Activated CD4-positive, alpha-beta T cell treated with anti-CD3 and anti-CD28 coated beads for 36 hours (primary cell): Measurements from ENCODE around the gene HEXIM1. TPM values are rescaled to one million over a fixed set of nuclear protein-coding genes. Genes with fewer than 3 reads are reported as not detected.

Experiments used
- ATAC-seq: fragments of 200-7000 bp; cut with Tn5 transposase; one replicate; pipeline ENCODE4 v1.10.0; 2021; ENCODE audit warnings: mild to moderate bottlenecking, moderate library complexity
- CTCF ChIA-PET: fragments of 350-600 bp; sonication (Branson Sonifier 250); formaldehyde crosslinking; loops from one replicate; lab custom pipeline; 2021; ENCODE audit warnings: antibody characterized with exemption; lab: Charles Lee
- POLR2A ChIA-PET: fragments of 350-600 bp; sonication (Branson Sonifier 250); formaldehyde crosslinking; loops from one replicate; lab custom pipeline; 2021; ENCODE audit warnings: antibody characterized with exemption, inconsistent platforms; lab: Charles Lee
- DNase-seq: peaks from one replicate; pipeline ENCODE4 v3.0.0-alpha.2; 2020
- H3K27ac Mint-ChIP-seq: one replicate; pipeline ENCODE4 v1.8.0; 2021; ENCODE audit warnings: mixed read lengths
- H3K27me3 Mint-ChIP-seq: one replicate; pipeline ENCODE4 v1.8.0; 2021; ENCODE audit warnings: mixed read lengths
- H3K36me3 Mint-ChIP-seq: one replicate; pipeline ENCODE4 v1.8.0; 2021; ENCODE audit warnings: low read depth, mixed read lengths
- H3K4me1 Mint-ChIP-seq: one replicate; pipeline ENCODE4 v1.8.0; 2021; ENCODE audit warnings: mixed read lengths
- H3K4me3 Mint-ChIP-seq: one replicate; pipeline ENCODE4 v1.8.0; 2021; ENCODE audit warnings: mild to moderate bottlenecking, moderate library complexity, mixed read lengths
- H3K9me3 Mint-ChIP-seq: one replicate; pipeline ENCODE4 v1.8.0; 2021; ENCODE audit warnings: low read depth, mixed read lengths
- intact Hi-C, 2 experiments: fragments of 100-400 bp; cut with DNase I in 1 of 2; cut with micrococcal nuclease in 1 of 2; formaldehyde crosslinking; loops; one replicate each; pipeline versions ENCODE4 v1.14.2 to v1.15.1; 2022 to 2024; cut with DNase I, micrococcal nuclease
- total RNA-seq, 2 experiments: library from RNA; stranded (reverse); gene quantifications; one replicate each; pipeline ENCODE4 v1.2.3, GENCODE V29; 2021

Gene HEXIM1
- total RNA-seq, 2 experiments from 2014 or later = 27.1 to 27.3 TPM

- intact Hi-C loops = loop anchor here (1.0 to 5.0 kb wide), 14 partner anchors 8 to 1032 kb away; partner anchors contain the start of genes ACBD4 (in 2 of the 2), HEXIM1 (in 2 of the 2), NMT1 (in 2 of the 2) and DCAKD (in 1 of the 2)
Observed at GRCh38 chr17:45160447-45161287, 12.4 kb downstream of the HEXIM1 start.

GRCh38 chr17:45161288-45162024 is 13.2 kb downstream of the HEXIM1 start, which contains the start of gene HEXIM2:
TSS of gene HEXIM2 (plus strand) at chr17:45161875. CDS start at chr17:45162794, 919 bp downstream.
- DNase-seq (peak; percentile 97), ATAC-seq (peak; percentile 97)
- POLR2A ChIA-PET = interaction anchor here (0.7 to 5.8 kb wide), 11 partner anchors 10 to 151 kb away, joined by 3 to 247 read pairs (median 6); partner anchors contain the start of genes ACBD4, HEXIM1 and NMT1
- Mint-ChIP-seq H3K36me3 (peaks cover 25% of the 10 kb centered on the region), H3K4me1 (peaks cover 24% of the 10 kb centered on the region), H3K4me3 (peak within 1 kb of the TSS; percentile 96), H3K27ac (peak within 1 kb of the TSS; percentile 96), H3K9me3 (no peaks in the 10 kb centered on the region), H3K27me3 (no peaks in the 10 kb centered on the region)
- intact Hi-C loops = loop anchor here (1.0 to 5.0 kb wide), 13 partner anchors 11 to 1031 kb away; partner anchors contain the start of genes ACBD4 (in 2 of the 2), HEXIM1 (in 2 of the 2), NMT1 (in 2 of the 2) and DCAKD (in 1 of the 2)
- CTCF ChIA-PET = interaction anchor here (0.7 to 9.5 kb wide), 10 partner anchors 11 to 223 kb away, joined by 3 to 139 read pairs (median 6); partner anchors contain the start of genes ACBD4, HEXIM1 and MAP3K14

More at GRCh38 chr17:45160447-45161287, 12.4 kb downstream of the HEXIM1 start:
- POLR2A ChIA-PET = interaction anchor here (1.2 to 5.8 kb wide), 7 partner anchors 10 to 152 kb away, joined by 3 to 247 read pairs (median 7); partner anchors contain the start of genes ACBD4, HEXIM1 and NMT1
- Mint-ChIP-seq H3K36me3 (peaks cover 27% of the 10 kb centered on the region), H3K4me3 (peak overlapping the region; percentile 96), H3K27me3 (no peaks in the 10 kb centered on the region), H3K9me3 (no peaks in the 10 kb centered on the region), H3K4me1 (peaks cover 30% of the 10 kb centered on the region), H3K27ac (peak overlapping the region; percentile 96)
- ATAC-seq (peak; percentile 17), DNase-seq (peak; percentile 68)
- CTCF ChIA-PET = interaction anchor here (0.7 to 9.5 kb wide), 11 partner anchors 10 to 330 kb away, joined by 3 to 139 read pairs (median 5); partner anchors contain the start of genes ACBD4, HEXIM1 and MAP3K14

GRCh38 chr17:45162025-45162687 is 13.9 kb downstream of the HEXIM1 start:
- ChIA-PET POLR2A (interaction anchor here (0.7 to 5.8 kb wide), 10 partner anchors 9 to 150 kb away, joined by 3 to 247 read pairs (median 6); partner anchors contain the start of genes HEXIM1 and NMT1), CTCF (interaction anchor here (0.5 to 9.5 kb wide), 9 partner anchors 10 to 155 kb away, joined by 3 to 139 read pairs (median 7); partner anchors contain the start of genes ACBD4, HEXIM1 and MAP3K14)
- H3K27ac Mint-ChIP-seq = peak overlapping the region; percentile 62
- DNase-seq = no peak
- no peak for ATAC-seq
- no peaks in the 10 kb centered on the region for H3K27me3 Mint-ChIP-seq
- H3K4me1 Mint-ChIP-seq = peaks cover 24% of the 10 kb centered on the region
- peak overlapping the region; percentile 96 for H3K4me3 Mint-ChIP-seq
- intact Hi-C loops = loop anchor here (5.0 kb wide), 2 partner anchors 35 to 1030 kb away; partner anchors contain the start of gene KANSL1 (in 1 of the 2)
- peaks cover 23% of the 10 kb centered on the region for H3K36me3 Mint-ChIP-seq
- no peaks in the 10 kb centered on the region for H3K9me3 Mint-ChIP-seq

- intact Hi-C loops = loop anchor here (5.0 kb wide), 2 partner anchors 32 to 1027 kb away; partner anchors contain the start of gene KANSL1 (in 1 of the 2)
- ATAC-seq = no peak
- no peak overlapping the region for H3K27ac Mint-ChIP-seq
- no peak overlapping the region for H3K4me3 Mint-ChIP-seq
- H3K27me3 Mint-ChIP-seq = no peaks in the 10 kb centered on the region
- ChIA-PET CTCF (interaction anchor here (0.5 to 9.5 kb wide), 3 partner anchors 15 to 71 kb away, joined by 3 to 139 read pairs (median 3); partner anchors contain the start of genes ACBD4 and HEXIM1), POLR2A (interaction anchor here (1.4 kb wide), 1 partner anchor 16 kb away, joined by 8 read pairs; the partner anchor contains the start of gene HEXIM1)
- no peak for DNase-seq
- no peaks in the 10 kb centered on the region for H3K9me3 Mint-ChIP-seq
- peaks cover 4% of the 10 kb centered on the region for H3K4me1 Mint-ChIP-seq
- peaks cover 8% of the 10 kb centered on the region for H3K36me3 Mint-ChIP-seq
Observed at GRCh38 chr17:45164734-45165269, 16.5 kb downstream of the HEXIM1 start.

GRCh38 chr17:45168991-45169752 is 20.9 kb downstream of the HEXIM1 start:
- ATAC-seq = no peak
- POLR2A ChIA-PET = no interaction called here
- Mint-ChIP-seq H3K9me3 (no peaks in the 10 kb centered on the region), H3K27me3 (no peaks in the 10 kb centered on the region), H3K36me3 (no peaks in the 10 kb centered on the region), H3K27ac (no peak overlapping the region), H3K4me3 (no peak overlapping the region), H3K4me1 (peaks cover 23% of the 10 kb centered on the region)
- intact Hi-C loops = no loop called here
- CTCF ChIA-PET = interaction anchor here (0.9 kb wide), 1 partner anchor 28 kb away, joined by 4 read pairs; no protein-coding TSS in a partner anchor
- DNase-seq = no peak

GRCh38 chr17:45170280-45170930 is 22.1 kb downstream of the HEXIM1 start:
- no peak overlapping the region for H3K27ac Mint-ChIP-seq
- CTCF ChIA-PET = interaction anchor here (0.6 to 4.2 kb wide), 5 partner anchors 12 to 1191 kb away, joined by 3 to 41 read pairs (median 4); partner anchors contain the start of genes ACBD4 and HEXIM1
- no peaks in the 10 kb centered on the region for H3K36me3 Mint-ChIP-seq

GRCh38 chr17:45170931-45171337 is 22.7 kb downstream of the HEXIM1 start:
- ChIA-PET POLR2A (interaction anchor here (1.2 to 1.5 kb wide), 2 partner anchors 9 to 22 kb away, joined by 3 to 5 read pairs; partner anchors contain the start of gene HEXIM2), CTCF (interaction anchor here (0.7 to 4.2 kb wide), 3 partner anchors 11 to 1192 kb away, joined by 4 to 41 read pairs (median 13); partner anchors contain the start of genes HEXIM1 and HEXIM2)
- ATAC-seq (no peak), DNase-seq (no peak)
- intact Hi-C loops = no loop called here
- no peaks in the 10 kb centered on the region for H3K36me3 Mint-ChIP-seq
- H3K4me1 Mint-ChIP-seq = peaks cover 23% of the 10 kb centered on the region
- no peaks in the 10 kb centered on the region for H3K27me3 Mint-ChIP-seq
- H3K27ac Mint-ChIP-seq = no peak overlapping the region
- no peak overlapping the region for H3K4me3 Mint-ChIP-seq
- H3K9me3 Mint-ChIP-seq = no peaks in the 10 kb centered on the region

More at GRCh38 chr17:45170280-45170930, 22.1 kb downstream of the HEXIM1 start:
- Mint-ChIP-seq H3K4me3 (no peak overlapping the region), H3K27me3 (no peaks in the 10 kb centered on the region), H3K4me1 (peaks cover 23% of the 10 kb centered on the region), H3K9me3 (no peaks in the 10 kb centered on the region)
- intact Hi-C loops = no loop called here
- DNase-seq (no peak), ATAC-seq (no peak)
- POLR2A ChIA-PET = interaction anchor here (0.8 to 1.5 kb wide), 3 partner anchors 8 to 21 kb away, joined by 3 to 5 read pairs (median 4); partner anchors contain the start of gene HEXIM2

- Mint-ChIP-seq H3K4me3 (no peak overlapping the region), H3K36me3 (no peaks in the 10 kb centered on the region)
Observed at GRCh38 chr17:45171338-45172231, 23.3 kb downstream of the HEXIM1 start.

More at GRCh38 chr17:45171338-45172231, 23.3 kb downstream of the HEXIM1 start:
- Mint-ChIP-seq H3K9me3 (no peaks in the 10 kb centered on the region), H3K27me3 (no peaks in the 10 kb centered on the region), H3K27ac (peak overlapping the region; percentile 85), H3K4me1 (peaks cover 23% of the 10 kb centered on the region)
- CTCF ChIA-PET = interaction anchor here (0.6 to 4.2 kb wide), 6 partner anchors 11 to 1192 kb away, joined by 3 to 41 read pairs (median 8); partner anchors contain the start of genes ACBD4, HEXIM1 and HEXIM2
- POLR2A ChIA-PET = interaction anchor here (1.2 to 3.3 kb wide), 2 partner anchors 10 to 23 kb away, joined by 3 to 33 read pairs; partner anchors contain the start of genes HEXIM1 and HEXIM2
- intact Hi-C loops = loop anchor here (1.0 to 2.0 kb wide), 4 partner anchors 10 to 25 kb away; partner anchors contain the start of genes HEXIM1 (in 2 of the 2) and HEXIM2 (in 2 of the 2)
- ATAC-seq = no peak
- peak; percentile 20 for DNase-seq
